T-helper 2 cell treated with Interferon-gamma antibody and Interleukin-4, amounts not matched to agents 5 μg/mL and 100 μg/mL, for 36 hours (primary cell): Measurements from ENCODE around the gene EIPR1.

Experiments
- DNase-seq: peaks from one replicate; pipeline ENCODE4 v3.0.0; 2021; ENCODE audit warnings: low spot score
- H3K27ac Mint-ChIP-seq: one replicate; pipeline ENCODE4 v1.8.0; 2021; ENCODE audit warnings: mild to moderate bottlenecking, mixed read lengths
- H3K27me3 Mint-ChIP-seq: one replicate; pipeline ENCODE4 v1.8.0; 2021; ENCODE audit warnings: low read depth, mixed read lengths
- H3K36me3 Mint-ChIP-seq: one replicate; pipeline ENCODE4 v1.8.0; 2021; ENCODE audit warnings: low read depth, mixed read lengths
- H3K4me1 Mint-ChIP-seq: one replicate; pipeline ENCODE4 v1.8.0; 2021; ENCODE audit warnings: low read depth, mixed read lengths
- H3K4me3 Mint-ChIP-seq: one replicate; pipeline ENCODE4 v1.8.0; 2022; ENCODE audit warnings: mild to moderate bottlenecking, moderate library complexity, mixed read lengths
- H3K9me3 Mint-ChIP-seq: one replicate; pipeline ENCODE4 v1.8.0; 2021; ENCODE audit warnings: mixed read lengths

EIPR1 gene

GRCh38 chr2:3177891-3178577 is 199.6 kb downstream of the EIPR1 start:
- DNase-seq = no peak
- H3K4me1 Mint-ChIP-seq = no peaks in the 10 kb centered on the region
- H3K27me3 Mint-ChIP-seq = no peaks in the 10 kb centered on the region
- H3K9me3 Mint-ChIP-seq = no peaks in the 10 kb centered on the region
- no peak overlapping the region for H3K4me3 Mint-ChIP-seq
- H3K27ac Mint-ChIP-seq = no peak overlapping the region
- H3K36me3 Mint-ChIP-seq = no peaks in the 10 kb centered on the region

GRCh38 chr2:3176869-3177255 is 200.8 kb downstream of the EIPR1 start:
- no peak for DNase-seq
- Mint-ChIP-seq H3K27me3 (no peaks in the 10 kb centered on the region), H3K27ac (no peak overlapping the region), H3K9me3 (no peaks in the 10 kb centered on the region), H3K36me3 (no peaks in the 10 kb centered on the region), H3K4me3 (no peak overlapping the region), H3K4me1 (no peaks in the 10 kb centered on the region)

- Mint-ChIP-seq H3K27ac (no peak overlapping the region), H3K9me3 (no peaks in the 10 kb centered on the region), H3K36me3 (peaks cover under 1% of the 10 kb centered on the region), H3K27me3 (no peaks in the 10 kb centered on the region), H3K4me3 (no peak overlapping the region), H3K4me1 (no peaks in the 10 kb centered on the region)
- no peak for DNase-seq
These were observed 201.3 kb downstream of the EIPR1 start for GRCh38 chr2:3176071-3176868.

GRCh38 chr2:3175568-3175955 is 202.1 kb downstream of the EIPR1 start:
- Mint-ChIP-seq H3K36me3 (peaks cover 1% of the 10 kb centered on the region), H3K9me3 (no peaks in the 10 kb centered on the region), H3K27me3 (no peaks in the 10 kb centered on the region), H3K27ac (no peak overlapping the region), H3K4me3 (no peak overlapping the region), H3K4me1 (no peaks in the 10 kb centered on the region)
- no peak for DNase-seq

GRCh38 chr2:3174626-3175567 is 202.7 kb downstream of the EIPR1 start:
- H3K36me3 Mint-ChIP-seq = peaks cover 1% of the 10 kb centered on the region
- no peak overlapping the region for H3K27ac Mint-ChIP-seq
- H3K4me1 Mint-ChIP-seq = no peaks in the 10 kb centered on the region
- DNase-seq = no peak
- no peak overlapping the region for H3K4me3 Mint-ChIP-seq
- no peaks in the 10 kb centered on the region for H3K27me3 Mint-ChIP-seq
- H3K9me3 Mint-ChIP-seq = no peaks in the 10 kb centered on the region

GRCh38 chr2:3173031-3173430 is 204.6 kb downstream of the EIPR1 start:
- Mint-ChIP-seq H3K36me3 (peaks cover 1% of the 10 kb centered on the region), H3K4me3 (no peak overlapping the region), H3K9me3 (no peaks in the 10 kb centered on the region), H3K4me1 (no peaks in the 10 kb centered on the region), H3K27me3 (no peaks in the 10 kb centered on the region), H3K27ac (no peak overlapping the region)
- DNase-seq = no peak

- Mint-ChIP-seq H3K27ac (no peak overlapping the region), H3K4me3 (no peak overlapping the region), H3K27me3 (no peaks in the 10 kb centered on the region), H3K4me1 (no peaks in the 10 kb centered on the region), H3K9me3 (no peaks in the 10 kb centered on the region), H3K36me3 (peaks cover 1% of the 10 kb centered on the region)
- DNase-seq = no peak
These were observed 205.2 kb downstream of the EIPR1 start for GRCh38 chr2:3172265-3172935.

- Mint-ChIP-seq H3K27me3 (no peaks in the 10 kb centered on the region), H3K4me1 (no peaks in the 10 kb centered on the region), H3K9me3 (no peaks in the 10 kb centered on the region), H3K27ac (no peak overlapping the region), H3K4me3 (no peak overlapping the region), H3K36me3 (peaks cover 1% of the 10 kb centered on the region)
- no peak for DNase-seq
These were observed 205.9 kb downstream of the EIPR1 start for GRCh38 chr2:3171564-3172264.

- no peak for DNase-seq
- H3K27me3 Mint-ChIP-seq = no peaks in the 10 kb centered on the region
- no peaks in the 10 kb centered on the region for H3K4me1 Mint-ChIP-seq
These were observed 206.7 kb downstream of the EIPR1 start for GRCh38 chr2:3170792-3171455.

GRCh38 chr2:3169106-3169870 is 208.3 kb downstream of the EIPR1 start:
- peaks cover 9% of the 10 kb centered on the region for H3K36me3 Mint-ChIP-seq
- peaks cover 8% of the 10 kb centered on the region for H3K9me3 Mint-ChIP-seq
- no peak overlapping the region for H3K4me3 Mint-ChIP-seq
- no peak for DNase-seq
- no peaks in the 10 kb centered on the region for H3K4me1 Mint-ChIP-seq
- no peak overlapping the region for H3K27ac Mint-ChIP-seq
- H3K27me3 Mint-ChIP-seq = no peaks in the 10 kb centered on the region

More at GRCh38 chr2:3170792-3171455, 206.7 kb downstream of the EIPR1 start:
- H3K9me3 Mint-ChIP-seq = no peaks in the 10 kb centered on the region
- peaks cover 5% of the 10 kb centered on the region for H3K36me3 Mint-ChIP-seq
- no peak overlapping the region for H3K4me3 Mint-ChIP-seq
- H3K27ac Mint-ChIP-seq = no peak overlapping the region

GRCh38 chr2:3168230-3168891 is 209.3 kb downstream of the EIPR1 start:
- DNase-seq = no peak
- Mint-ChIP-seq H3K27me3 (no peaks in the 10 kb centered on the region), H3K4me3 (no peak overlapping the region), H3K36me3 (peaks cover 15% of the 10 kb centered on the region), H3K4me1 (no peaks in the 10 kb centered on the region), H3K9me3 (peaks cover 17% of the 10 kb centered on the region), H3K27ac (no peak overlapping the region)

GRCh38 chr2:3163401-3163800 is 214.2 kb downstream of the EIPR1 start:
- no peak for DNase-seq
- H3K4me1 Mint-ChIP-seq = no peaks in the 10 kb centered on the region
- peaks cover 25% of the 10 kb centered on the region for H3K9me3 Mint-ChIP-seq
- no peak overlapping the region for H3K4me3 Mint-ChIP-seq
- H3K27ac Mint-ChIP-seq = no peak overlapping the region
- no peaks in the 10 kb centered on the region for H3K27me3 Mint-ChIP-seq
- H3K36me3 Mint-ChIP-seq = peaks cover 28% of the 10 kb centered on the region
